ENCODE measurements around the gene PLXNA4. TPM values are rescaled to one million over a fixed set of nuclear protein-coding genes. Genes with fewer than 3 reads are reported as not detected.

The PLXNA4 gene
- total RNA-seq, 4 donors from 2014 or later: 0.49 to 7.1 (median 2.0) TPM

GRCh38 chr7:132141109-132141508 lies 435.2 kb downstream of the PLXNA4 start:
- H3K36me3 ChIP-seq: no peaks in the 10 kb centered on the region
- DNase-seq: no peak
- H3K4me1 ChIP-seq: peaks cover 0 to 31% (median 5%) of the 10 kb centered on the region in 3 donors
- H3K9me3 ChIP-seq: no peaks in the 10 kb centered on the region
- peaks cover 0 to 91% (median 0%) of the 10 kb centered on the region in 4 donors for H3K27me3 ChIP-seq
- TF ChIP-seq, protein P1, sequence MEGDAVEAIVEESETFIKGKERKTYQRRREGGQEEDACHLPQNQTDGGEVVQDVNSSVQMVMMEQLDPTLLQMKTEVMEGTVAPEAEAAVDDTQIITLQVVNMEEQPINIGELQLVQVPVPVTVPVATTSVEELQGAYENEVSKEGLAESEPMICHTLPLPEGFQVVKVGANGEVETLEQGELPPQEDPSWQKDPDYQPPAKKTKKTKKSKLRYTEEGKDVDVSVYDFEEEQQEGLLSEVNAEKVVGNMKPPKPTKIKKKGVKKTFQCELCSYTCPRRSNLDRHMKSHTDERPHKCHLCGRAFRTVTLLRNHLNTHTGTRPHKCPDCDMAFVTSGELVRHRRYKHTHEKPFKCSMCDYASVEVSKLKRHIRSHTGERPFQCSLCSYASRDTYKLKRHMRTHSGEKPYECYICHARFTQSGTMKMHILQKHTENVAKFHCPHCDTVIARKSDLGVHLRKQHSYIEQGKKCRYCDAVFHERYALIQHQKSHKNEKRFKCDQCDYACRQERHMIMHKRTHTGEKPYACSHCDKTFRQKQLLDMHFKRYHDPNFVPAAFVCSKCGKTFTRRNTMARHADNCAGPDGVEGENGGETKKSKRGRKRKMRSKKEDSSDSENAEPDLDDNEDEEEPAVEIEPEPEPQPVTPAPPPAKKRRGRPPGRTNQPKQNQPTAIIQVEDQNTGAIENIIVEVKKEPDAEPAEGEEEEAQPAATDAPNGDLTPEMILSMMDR (IDR thresholded peaks at IDR 0.05): no peak
- intact Hi-C loops (cut with DNase I): no loop called here
- WGBS, 2 donors: 34 to 46% methylated on average over 2 to 3 of the region's 3 CpGs
- H3K4me3 ChIP-seq: no peak overlapping the region
- no peak overlapping the region for H3K27ac ChIP-seq

GRCh38 chr7:132140341-132140740 lies 435.9 kb downstream of the PLXNA4 start:
- WGBS, 2 donors: 83% methylated on average over 1 to 3 of the region's 5 CpGs

GRCh38 chr7:132138817-132139216 lies 437.5 kb downstream of the PLXNA4 start:
- no peak for DNase-seq
- Histone ChIP-seq H3K27me3 (peaks cover 0 to 97% (median 0%) of the 10 kb centered on the region in 4 donors), H3K4me1 (peaks cover 0 to 21% (median 0%) of the 10 kb centered on the region in 3 donors), H3K4me3 (no peak overlapping the region), H3K36me3 (no peaks in the 10 kb centered on the region), H3K27ac (no peak overlapping the region), H3K9me3 (no peaks in the 10 kb centered on the region)
- intact Hi-C loops (cut with DNase I): no loop called here
- 100% methylated on average over 1 of the region's 2 CpGs; no CpG with 5 or more reads in 1 of the 2 donors for WGBS, 2 donors
- TF ChIP-seq POLR2A (IDR thresholded peaks at IDR 0.05): no peak
- TF ChIP-seq, protein P1 (IDR thresholded peaks at IDR 0.05): no peak

More at GRCh38 chr7:132140341-132140740, 435.9 kb downstream of the PLXNA4 start:
- Histone ChIP-seq H3K4me1 (peaks cover 0 to 27% (median 5%) of the 10 kb centered on the region in 3 donors), H3K9me3 (no peaks in the 10 kb centered on the region), H3K27me3 (peaks cover 0 to 97% (median 0%) of the 10 kb centered on the region in 4 donors), H3K27ac (no peak overlapping the region), H3K4me3 (no peak overlapping the region), H3K36me3 (no peaks in the 10 kb centered on the region)
- TF ChIP-seq, protein P1 (IDR thresholded peaks at IDR 0.05): no peak
- no peak for DNase-seq
- intact Hi-C loops (cut with DNase I): no loop called here

- intact Hi-C loops (cut with DNase I): no loop called here
- WGBS, 2 donors: 89 to 91% methylated on average over 5 of the region's 5 CpGs
- Histone ChIP-seq H3K36me3 (no peaks in the 10 kb centered on the region), H3K4me1 (peaks cover 0 to 21% (median 0%) of the 10 kb centered on the region in 3 donors), H3K4me3 (no peak overlapping the region), H3K27me3 (peaks cover 0 to 97% (median 0%) of the 10 kb centered on the region in 4 donors), H3K27ac (no peak overlapping the region), H3K9me3 (no peaks in the 10 kb centered on the region)
- DNase-seq: no peak
- no peak for TF ChIP-seq POLR2A (IDR thresholded peaks at IDR 0.05)
- TF ChIP-seq, protein P1 (IDR thresholded peaks at IDR 0.05): no peak
Measured at GRCh38 chr7:132137681-132138080, 438.6 kb downstream of the PLXNA4 start.

GRCh38 chr7:132135746-132136385 lies 440.4 kb downstream of the PLXNA4 start:
- no peaks in the 10 kb centered on the region for H3K9me3 ChIP-seq
- no peaks in the 10 kb centered on the region for H3K36me3 ChIP-seq
- no peak for TF ChIP-seq POLR2A (IDR thresholded peaks at IDR 0.05)
- TF ChIP-seq, protein P1 (IDR thresholded peaks at IDR 0.05): no peak
- H3K27ac ChIP-seq: no peak overlapping the region
- peaks cover 0 to 91% (median 0%) of the 10 kb centered on the region in 4 donors for H3K27me3 ChIP-seq
- no peak overlapping the region for H3K4me3 ChIP-seq
- 68 to 70% methylated on average over 5 to 8 of the region's 8 CpGs for WGBS, 2 donors
- H3K4me1 ChIP-seq: peaks cover 0 to 9% (median 0%) of the 10 kb centered on the region in 3 donors
- intact Hi-C loops (cut with DNase I): no loop called here
- no peak for DNase-seq
